Mononuclear cell (primary cell): ENCODE results near the gene GULP1. TPM values are rescaled to one million over a fixed set of nuclear protein-coding genes. Genes with fewer than 3 reads are reported as not detected.

Source experiments
- H3K27me3 ChIP-seq: 2 replicates; pipeline ENCODE4 v1.6.0; 2011; ENCODE audit warnings: low read length, control low read depth; ENCODE audit not compliant: insufficient read depth
- H3K4me1 ChIP-seq: 2 replicates; pipeline ENCODE4 v1.5.1; 2011; ENCODE audit warnings: mild to moderate bottlenecking, low read length, control low read depth; ENCODE audit not compliant: insufficient read depth
- H3K4me3 ChIP-seq: 2 replicates; pipeline ENCODE4 v1.5.1; 2011; ENCODE audit warnings: mild to moderate bottlenecking, low read length, moderate library complexity
- H3K9me3 ChIP-seq: 2 replicates; pipeline ENCODE4 v1.5.1; 2011; ENCODE audit warnings: low read depth, mild to moderate bottlenecking, control low read depth, low read length
- total RNA-seq: library from RNA; depleted of rRNA; stranded (reverse); fragments of >200 nt; gene quantifications from one replicate; pipeline ENCODE4 v1.2.3, GENCODE V29; 2012

The GULP1 gene
- total RNA-seq, 1 donor: under 0.01 TPM

DNA sequence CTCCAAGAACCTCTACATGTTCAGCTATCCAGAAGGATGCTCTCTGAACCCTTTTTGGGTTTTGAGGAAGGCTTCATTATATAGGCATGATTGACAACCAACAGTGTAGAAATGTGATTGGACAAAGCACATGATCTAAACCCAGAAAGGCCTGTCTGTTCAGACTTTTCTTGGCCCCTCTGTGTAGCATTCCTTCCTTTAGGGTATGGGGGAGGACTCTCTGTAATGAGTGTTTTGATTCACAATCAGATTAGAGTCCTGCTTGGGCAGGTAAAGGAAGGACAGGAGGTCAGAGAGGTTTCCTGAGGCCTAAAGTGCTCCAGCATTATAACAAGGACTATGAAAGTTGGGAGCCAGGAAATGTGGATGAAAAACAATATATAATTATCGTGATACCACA is 13.6 kb downstream of the GULP1 start:
- no peaks in the 10 kb centered on the region for H3K4me1 ChIP-seq
- no peaks in the 10 kb centered on the region for H3K9me3 ChIP-seq
- H3K27me3 ChIP-seq: no peaks in the 10 kb centered on the region
- H3K4me3 ChIP-seq: no peak overlapping the region

DNA sequence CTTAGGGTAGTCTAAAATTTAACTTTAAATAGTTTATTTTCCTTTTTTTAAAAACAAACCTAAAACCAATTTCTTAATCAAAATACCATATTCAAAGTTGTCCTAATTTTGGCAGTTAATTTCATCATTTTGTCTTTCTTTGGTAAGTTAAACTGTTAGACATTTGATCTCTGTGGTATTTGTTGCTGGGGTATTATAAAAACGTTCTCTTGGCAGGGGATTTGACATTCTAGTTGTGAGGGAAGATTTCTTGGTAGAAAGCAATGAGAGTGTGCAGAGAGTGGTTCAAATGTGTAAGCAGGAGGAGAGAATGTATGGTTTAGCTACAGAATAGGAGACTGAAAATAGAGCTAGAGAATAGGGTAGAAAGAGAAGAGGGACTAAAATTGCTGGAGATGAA is 14.6 kb downstream of the GULP1 start:
- Histone ChIP-seq H3K9me3 (no peaks in the 10 kb centered on the region), H3K4me3 (no peak overlapping the region), H3K27me3 (no peaks in the 10 kb centered on the region), H3K4me1 (no peaks in the 10 kb centered on the region)

DNA sequence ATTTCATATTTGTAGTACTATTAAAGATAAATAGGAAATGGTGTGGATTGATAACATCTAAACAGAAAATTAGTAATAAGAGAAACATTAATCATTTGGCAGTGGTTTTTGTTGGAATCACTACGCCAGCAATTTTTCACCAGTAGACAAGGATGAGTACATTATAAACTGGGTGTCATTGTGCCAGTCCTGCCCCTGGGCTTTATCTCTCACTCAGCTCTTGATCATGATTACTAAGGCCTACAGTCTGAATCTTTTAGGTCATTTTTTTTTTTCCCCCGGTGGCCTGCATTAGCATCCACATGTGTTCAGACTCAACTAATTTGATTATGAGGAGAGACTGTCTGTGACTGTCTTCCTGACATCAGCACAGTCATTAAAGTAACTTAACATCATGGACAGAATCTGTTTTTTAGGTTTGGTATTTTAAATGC is 16.2 kb downstream of the GULP1 start:
- H3K4me1 ChIP-seq: no peaks in the 10 kb centered on the region
- no peaks in the 10 kb centered on the region for H3K27me3 ChIP-seq

DNA sequence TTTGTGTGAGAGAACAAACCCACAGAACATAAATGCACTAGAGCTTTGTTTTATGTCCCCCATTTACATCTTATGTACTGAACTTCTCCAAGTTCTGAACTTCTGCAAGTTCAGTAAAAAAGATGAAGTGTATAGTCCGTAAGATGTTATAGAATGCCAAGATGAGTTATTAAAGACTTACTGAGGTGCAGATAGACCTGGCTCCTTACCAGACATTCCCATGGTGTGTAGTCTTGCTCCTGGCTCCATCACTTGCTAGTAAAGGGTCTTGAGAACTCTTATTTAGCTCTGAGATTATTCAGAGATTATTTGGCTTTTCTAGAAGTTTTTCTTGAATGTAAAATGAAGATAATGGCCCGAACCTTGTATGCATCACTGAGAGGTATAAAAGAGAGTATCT is 16.8 kb downstream of the GULP1 start:
- no peak overlapping the region for H3K4me3 ChIP-seq
- H3K9me3 ChIP-seq: no peaks in the 10 kb centered on the region
- H3K27me3 ChIP-seq: no peaks in the 10 kb centered on the region
- no peaks in the 10 kb centered on the region for H3K4me1 ChIP-seq

More for the DNA sequence above, 16.2 kb downstream of the GULP1 start:
- Histone ChIP-seq H3K9me3 (no peaks in the 10 kb centered on the region), H3K4me3 (no peak overlapping the region)

DNA sequence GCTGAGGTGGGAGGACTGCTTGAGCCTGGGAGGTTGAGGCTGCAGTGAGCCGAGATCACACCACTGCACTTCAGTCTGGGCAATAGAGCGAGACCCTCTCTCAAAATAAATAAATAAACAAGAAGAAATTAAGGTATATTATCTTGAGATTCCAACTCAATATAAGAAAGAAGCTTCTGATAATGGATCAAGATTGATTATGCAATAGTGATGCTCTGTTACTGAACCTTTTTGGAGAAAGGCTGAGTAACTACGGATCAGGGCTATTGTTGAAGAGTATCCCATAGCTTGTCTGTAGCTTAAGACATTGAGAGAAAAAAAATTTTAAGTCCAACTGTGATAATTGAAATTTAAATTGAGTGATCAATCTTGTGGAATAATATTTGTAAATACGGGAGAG is 17.7 kb downstream of the GULP1 start:
- H3K4me3 ChIP-seq: no peak overlapping the region
- H3K27me3 ChIP-seq: no peaks in the 10 kb centered on the region
- no peaks in the 10 kb centered on the region for H3K9me3 ChIP-seq
- no peaks in the 10 kb centered on the region for H3K4me1 ChIP-seq

DNA sequence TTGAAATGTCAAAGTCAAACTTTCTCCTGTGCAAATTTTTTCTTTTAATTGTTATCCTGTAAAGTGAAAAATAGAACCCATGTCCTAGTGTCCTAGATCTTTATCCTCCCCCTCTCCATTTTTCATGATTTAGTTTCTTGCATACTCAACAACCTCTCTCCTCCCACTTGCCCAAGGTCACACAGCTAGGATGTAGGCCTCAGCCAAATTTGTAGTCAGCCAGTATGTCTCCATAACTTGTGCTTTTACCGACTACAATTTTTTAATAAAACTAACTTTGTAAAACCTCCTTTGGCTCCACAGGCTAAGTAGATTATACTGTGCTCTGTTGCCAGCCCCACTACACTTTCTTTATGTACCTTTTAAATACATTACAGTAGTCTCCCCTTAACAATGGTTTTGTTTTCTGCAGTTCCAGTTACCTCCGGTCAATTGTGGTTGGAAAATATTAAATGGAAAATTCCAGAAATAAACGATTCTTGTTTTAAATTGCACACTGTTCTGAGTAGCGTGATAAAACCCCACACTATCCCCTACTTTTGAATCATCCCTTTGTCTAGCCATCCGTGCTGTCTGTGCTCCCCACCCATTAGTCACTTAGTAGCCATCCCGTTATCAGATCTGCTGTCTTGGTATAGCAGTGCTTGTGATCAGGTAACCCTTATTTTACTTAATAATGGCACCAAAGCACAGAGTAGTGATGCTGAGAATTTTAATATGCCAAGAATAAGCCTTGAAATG is 22.8 kb downstream of the GULP1 start:
- no peak overlapping the region for H3K4me3 ChIP-seq
- peaks cover 5% of the 10 kb centered on the region for H3K9me3 ChIP-seq
- no peaks in the 10 kb centered on the region for H3K4me1 ChIP-seq
- no peaks in the 10 kb centered on the region for H3K27me3 ChIP-seq

DNA sequence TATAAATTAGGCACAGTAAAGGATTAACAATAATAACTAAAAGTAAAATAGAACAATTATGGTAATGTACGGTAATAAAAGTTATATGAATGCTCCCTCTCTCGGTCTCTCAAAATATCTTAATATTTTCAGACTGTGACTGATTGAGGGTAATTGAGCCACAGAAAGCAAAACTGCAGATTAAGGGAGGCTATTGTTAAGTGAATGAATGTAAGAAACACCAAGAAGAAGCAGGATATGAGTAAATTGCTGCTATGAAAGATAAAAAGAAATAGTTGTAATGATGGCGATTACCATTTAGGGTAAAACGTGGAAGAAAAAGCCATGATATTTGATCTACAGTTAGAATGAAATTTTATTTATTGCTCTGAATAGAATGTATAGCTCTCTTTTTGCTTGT is 24.1 kb downstream of the GULP1 start:
- peaks cover 5% of the 10 kb centered on the region for H3K9me3 ChIP-seq
- no peaks in the 10 kb centered on the region for H3K27me3 ChIP-seq
- no peaks in the 10 kb centered on the region for H3K4me1 ChIP-seq
- no peak overlapping the region for H3K4me3 ChIP-seq

DNA sequence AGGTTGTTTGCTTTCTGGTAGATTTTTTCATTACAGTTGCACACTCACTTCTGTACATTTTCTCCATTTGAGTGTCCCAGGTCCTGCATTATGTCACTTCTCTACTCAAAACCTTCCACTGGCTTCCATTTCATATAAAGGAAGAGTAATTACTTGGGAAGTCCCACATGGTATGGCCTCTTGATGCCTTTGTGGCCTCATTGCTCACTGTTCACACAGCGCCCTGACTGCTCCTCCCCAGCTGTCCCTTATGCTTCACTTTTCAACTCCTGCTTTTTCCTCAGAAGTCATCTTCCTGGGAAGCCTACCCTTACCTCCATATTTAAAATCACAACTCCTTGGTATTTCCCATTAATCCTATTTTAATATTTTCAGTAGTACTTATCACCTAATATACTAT is 24.7 kb downstream of the GULP1 start:
- H3K4me3 ChIP-seq: no peak overlapping the region
- no peaks in the 10 kb centered on the region for H3K27me3 ChIP-seq
- peaks cover 5% of the 10 kb centered on the region for H3K9me3 ChIP-seq
- H3K4me1 ChIP-seq: no peaks in the 10 kb centered on the region

DNA sequence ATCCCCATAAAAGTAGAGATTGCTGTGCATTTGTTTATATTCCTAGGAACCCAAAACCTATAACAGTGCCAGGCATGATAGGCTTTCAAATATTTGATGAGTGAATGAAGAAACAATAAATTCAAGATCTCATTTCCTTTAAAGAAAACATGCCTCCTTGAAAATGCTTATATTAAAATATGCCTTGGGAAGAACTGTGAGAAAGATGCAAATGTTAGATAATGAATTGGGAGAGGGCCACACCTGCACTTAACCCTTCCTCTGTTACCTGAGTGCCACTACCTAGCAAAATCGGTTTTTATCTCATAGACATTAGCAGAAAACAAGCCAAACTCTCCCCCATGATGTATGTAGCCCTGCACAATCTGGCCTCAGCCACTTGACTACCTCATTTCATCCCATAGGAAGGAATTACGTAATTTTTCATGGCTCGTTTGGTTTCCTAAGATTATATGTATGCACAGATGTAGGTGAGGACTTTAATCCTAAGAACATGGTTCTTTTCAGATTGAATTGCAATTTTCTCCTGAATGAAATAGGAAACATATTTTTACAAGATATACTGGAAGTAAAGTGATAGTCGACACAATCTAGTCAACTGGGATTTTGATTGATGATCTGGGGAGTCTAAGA is 25.2 kb downstream of the GULP1 start:
- H3K4me1 ChIP-seq: no peaks in the 10 kb centered on the region
- H3K4me3 ChIP-seq: no peak overlapping the region
- H3K27me3 ChIP-seq: no peaks in the 10 kb centered on the region
- peaks cover 5% of the 10 kb centered on the region for H3K9me3 ChIP-seq

DNA sequence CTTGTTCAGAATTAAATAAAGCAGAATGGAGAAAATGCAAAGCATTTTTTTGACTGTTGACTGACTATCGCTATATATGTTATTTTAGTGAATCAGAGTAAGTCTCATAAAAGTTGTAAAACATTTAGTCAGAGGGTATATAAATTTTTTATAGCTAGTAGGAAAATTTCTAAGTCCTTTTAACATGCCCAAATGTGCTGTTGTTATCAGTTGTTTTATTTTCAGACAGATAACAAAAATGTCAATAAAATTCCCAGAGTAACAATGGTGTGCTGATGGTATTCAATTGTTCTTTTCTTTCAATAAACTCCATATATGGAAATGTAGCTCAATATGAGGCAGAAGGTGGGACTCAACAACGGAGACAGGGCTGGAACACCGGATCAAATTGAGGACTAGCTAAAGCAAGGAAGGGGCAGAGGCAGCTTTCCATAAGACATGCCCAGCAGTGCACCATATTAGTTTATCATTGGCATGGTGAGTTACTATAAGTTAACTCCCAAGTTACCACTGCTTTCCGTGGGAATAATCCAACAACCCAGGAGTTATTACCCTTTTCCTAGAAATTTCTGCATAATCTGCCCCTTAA is 26.6 kb downstream of the GULP1 start:
- Histone ChIP-seq H3K4me3 (no peak overlapping the region), H3K9me3 (peaks cover 5% of the 10 kb centered on the region), H3K4me1 (no peaks in the 10 kb centered on the region), H3K27me3 (no peaks in the 10 kb centered on the region)

DNA sequence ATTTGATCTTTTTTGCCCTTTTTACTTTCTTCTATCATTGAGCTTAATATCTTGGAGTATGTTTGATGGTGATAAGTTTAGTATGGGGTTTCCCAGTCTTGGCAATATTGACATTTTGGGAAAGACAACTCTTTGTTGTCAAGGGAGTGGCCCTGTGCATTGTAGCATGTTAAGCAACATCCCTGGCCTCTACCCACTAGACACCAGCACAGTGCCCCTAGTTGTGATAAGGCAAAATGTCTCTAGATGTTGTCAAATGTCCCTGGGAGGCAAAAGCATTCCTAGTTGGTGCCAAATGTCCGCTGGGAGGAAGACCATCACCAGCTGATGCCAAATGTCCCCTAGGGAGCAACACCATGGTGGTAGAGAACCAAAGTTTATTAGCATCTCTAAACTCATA is 28.2 kb downstream of the GULP1 start:
- Histone ChIP-seq H3K4me1 (no peaks in the 10 kb centered on the region), H3K9me3 (peaks cover 2% of the 10 kb centered on the region), H3K27me3 (no peaks in the 10 kb centered on the region), H3K4me3 (no peak overlapping the region)

DNA sequence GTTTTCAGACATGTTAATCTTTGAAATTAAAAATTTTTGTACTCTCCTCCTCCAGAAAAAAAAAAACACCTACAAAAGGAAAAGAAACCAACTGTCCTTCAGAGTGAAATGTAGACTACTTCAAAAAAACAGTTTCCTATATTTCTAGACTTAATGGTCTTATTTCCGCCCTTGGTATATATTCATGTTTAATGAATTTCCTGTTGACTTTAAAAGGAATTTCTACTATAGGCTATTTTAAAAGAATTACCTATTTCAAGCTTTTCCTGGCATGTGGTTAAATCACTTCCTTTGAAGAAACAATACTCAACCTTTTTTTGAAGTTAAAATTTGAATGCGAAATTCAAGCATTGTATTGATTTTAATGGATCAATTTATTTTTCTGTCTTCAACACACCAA is 29.2 kb downstream of the GULP1 start:
- H3K4me1 ChIP-seq: no peaks in the 10 kb centered on the region

DNA sequence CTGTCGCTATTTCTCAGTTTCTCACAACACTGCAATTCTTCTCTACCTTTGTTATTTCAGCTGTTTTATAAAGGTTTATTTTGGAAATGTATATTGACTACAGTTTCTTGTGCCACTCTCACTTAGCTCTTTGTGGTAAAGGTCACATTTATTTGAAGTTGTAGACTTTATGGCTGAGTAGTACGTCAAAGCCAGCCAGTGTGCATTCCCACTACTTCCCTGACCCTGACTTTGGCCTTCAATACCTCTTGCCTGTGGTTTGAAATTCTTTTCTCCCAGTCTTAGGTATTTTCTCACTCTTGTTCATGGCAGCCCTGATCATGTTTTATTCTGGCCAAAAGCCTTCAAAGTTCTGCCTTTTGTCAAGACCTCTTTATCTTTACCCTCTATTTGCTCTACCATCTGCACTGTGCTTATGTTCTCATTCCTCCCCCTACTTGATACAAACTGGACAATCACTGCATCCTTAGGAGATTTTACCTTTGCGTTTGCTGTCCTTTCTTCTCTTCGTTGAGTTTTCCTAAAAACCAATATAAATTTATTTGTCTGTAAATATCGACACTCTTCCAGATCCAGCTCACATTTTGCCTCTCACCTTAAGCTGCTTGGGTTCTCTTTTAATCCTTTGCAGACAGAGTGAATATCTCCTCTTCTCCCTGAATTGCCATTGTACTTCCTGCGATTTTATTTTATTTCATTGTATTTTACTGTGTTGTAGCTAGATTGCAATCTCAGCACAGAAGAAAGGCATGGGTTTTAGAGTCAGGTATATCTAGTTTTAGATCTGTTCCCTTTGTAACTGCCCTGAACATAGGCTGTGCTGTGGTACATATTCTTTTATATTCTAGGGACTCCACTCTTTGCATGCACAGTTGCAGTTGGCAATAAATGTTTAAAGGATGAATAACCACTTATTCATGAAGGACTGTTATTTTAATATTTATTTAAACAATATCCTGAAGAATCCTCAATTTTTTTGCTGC is 31.2 kb downstream of the GULP1 start:
- no peaks in the 10 kb centered on the region for H3K4me1 ChIP-seq
- no peak overlapping the region for H3K4me3 ChIP-seq
- no peaks in the 10 kb centered on the region for H3K9me3 ChIP-seq
- H3K27me3 ChIP-seq: no peaks in the 10 kb centered on the region

More for the DNA sequence above, 29.2 kb downstream of the GULP1 start:
- Histone ChIP-seq H3K27me3 (no peaks in the 10 kb centered on the region), H3K9me3 (no peaks in the 10 kb centered on the region), H3K4me3 (no peak overlapping the region)

DNA sequence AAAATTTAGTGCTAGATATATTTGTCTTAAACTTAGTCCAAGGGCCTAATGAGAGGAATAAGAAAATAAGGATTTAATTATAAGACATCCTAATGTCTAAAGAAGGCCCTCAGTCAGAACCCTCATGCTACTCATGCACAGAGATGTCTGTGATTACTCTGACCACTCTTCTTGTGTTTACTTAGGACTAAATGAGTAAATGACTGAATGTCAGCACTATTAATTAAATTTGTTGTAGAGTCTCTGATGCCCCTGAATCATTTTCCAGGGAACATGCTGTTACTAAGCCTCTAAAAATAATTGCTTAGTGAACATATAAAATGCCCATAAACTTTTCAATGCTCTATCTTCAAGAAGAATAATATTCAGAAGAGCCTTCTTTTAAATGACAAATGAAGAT is 32.4 kb downstream of the GULP1 start:
- Histone ChIP-seq H3K4me1 (no peaks in the 10 kb centered on the region), H3K9me3 (no peaks in the 10 kb centered on the region), H3K27me3 (no peaks in the 10 kb centered on the region), H3K4me3 (no peak overlapping the region)

DNA sequence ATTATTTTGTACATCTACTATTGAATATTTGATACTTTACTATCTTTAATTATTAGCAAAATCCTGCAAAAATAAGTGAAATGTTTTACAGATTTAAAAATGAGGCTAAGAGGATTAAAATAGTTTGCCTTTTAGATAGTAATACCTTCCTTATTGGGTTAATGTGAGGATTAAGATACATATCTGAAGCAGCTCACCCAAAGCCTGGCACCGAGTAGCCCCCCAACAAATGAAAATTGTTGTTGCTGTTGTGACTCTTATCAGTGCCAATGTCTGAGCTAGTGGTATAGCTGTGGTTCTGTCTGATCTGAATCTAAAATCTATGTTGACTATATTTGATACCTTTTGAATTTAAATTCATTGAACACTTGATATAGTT is 34.6 kb downstream of the GULP1 start:
- no peaks in the 10 kb centered on the region for H3K27me3 ChIP-seq
- H3K9me3 ChIP-seq: no peaks in the 10 kb centered on the region
- no peaks in the 10 kb centered on the region for H3K4me1 ChIP-seq
- no peak overlapping the region for H3K4me3 ChIP-seq
